ENCODE data around the gene MMEL1.

- TF ChIP-seq POLR2A (IDR thresholded peaks at IDR 0.05), result peak; percentile 53
- no peak for TF ChIP-seq CTCF (IDR thresholded peaks at IDR 0.05)
Observed at GRCh38 chr1:2555634-2556276, 77.1 kb downstream of the MMEL1 start.

Measured in testis (tissue), 2 donors.